HG02840 (cell line): ENCODE measurements around the gene P2RY8.
A peak's percentile ranks its signal among the peaks of the same experiment; 100 is the strongest.
"Not testable (repeated sequence)": the region's sequence is repeated elsewhere in the genome, so short reads cannot be mapped to it uniquely, and the experiment has no call there.

Source experiments
- ATAC-seq: cut with Tn5 transposase; IDR thresholded peaks from one replicate; pipeline ENCODE4 v1.9.1; 2021; ENCODE audit warnings: mild to moderate bottlenecking, moderate library complexity, moderate number of reproducible peaks; ENCODE audit not compliant: unreplicated experiment, low FRiP score

Gene P2RY8

GRCh38 chrX:1522905-1523304 is 14.1 kb downstream of the P2RY8 start:
- not testable (repeated sequence) for ATAC-seq

- ATAC-seq, result peak; percentile 86
These were observed 15.5 kb downstream of the P2RY8 start for GRCh38 chrX:1521459-1521956.

- no peak for ATAC-seq
These were observed 16.6 kb downstream of the P2RY8 start for GRCh38 chrX:1520350-1520749.

- no peak for ATAC-seq
These were observed 17.9 kb downstream of the P2RY8 start for GRCh38 chrX:1519022-1519497.

GRCh38 chrX:1518512-1518911 is 18.5 kb downstream of the P2RY8 start:
- no peak for ATAC-seq

- ATAC-seq, result no peak
These were observed 20.3 kb downstream of the P2RY8 start for GRCh38 chrX:1516596-1517104.

GRCh38 chrX:1511829-1512228 is 25.2 kb downstream of the P2RY8 start:
- no peak for ATAC-seq

- no peak for ATAC-seq
These were observed 25.8 kb downstream of the P2RY8 start for GRCh38 chrX:1511150-1511549.

- ATAC-seq, result peak; percentile 54
These were observed 29.2 kb downstream of the P2RY8 start for GRCh38 chrX:1507511-1508463.

GRCh38 chrX:1506916-1507315 is 30.1 kb downstream of the P2RY8 start:
- no peak for ATAC-seq

GRCh38 chrX:1502853-1503252 is 34.1 kb downstream of the P2RY8 start:
- no peak for ATAC-seq

- peak; percentile 47 for ATAC-seq
These were observed 34.7 kb downstream of the P2RY8 start for GRCh38 chrX:1502241-1502640.

GRCh38 chrX:1500701-1501624 is 36.0 kb downstream of the P2RY8 start:
- peak; percentile 52 for ATAC-seq

GRCh38 chrX:1496076-1496475 is 40.9 kb downstream of the P2RY8 start:
- no peak for ATAC-seq

GRCh38 chrX:1493877-1494510 is 43.0 kb downstream of the P2RY8 start:
- ATAC-seq, result peak; percentile 57

GRCh38 chrX:1493412-1493811 is 43.6 kb downstream of the P2RY8 start:
- no peak for ATAC-seq

GRCh38 chrX:1492421-1493012 is 44.5 kb downstream of the P2RY8 start:
- ATAC-seq, result no peak

GRCh38 chrX:1491851-1492349 is 45.1 kb downstream of the P2RY8 start:
- ATAC-seq, result peak; percentile 61

- not testable (repeated sequence) for ATAC-seq
These were observed 45.7 kb downstream of the P2RY8 start for GRCh38 chrX:1491248-1491647.
